ENCODE measurements around the gene ATP9A. TPM values are rescaled to one million over a fixed set of nuclear protein-coding genes. Genes with fewer than 3 reads are reported as not detected.
"Not testable (repeated sequence)": the region's sequence is repeated elsewhere in the genome, so short reads cannot be mapped to it uniquely, and the experiment has no call there.

ATP9A gene
- total and polyA plus RNA-seq, 2 donors (not counting 3 experiments of a cell fraction or from before 2014, with no cell fraction given), result 20.9 to 41.5 TPM

GRCh38 chr20:51740838-51741237 lies 27.4 kb downstream of the ATP9A start:
- H3K79me2 ChIP-seq (ENCODE audit: control insufficient read depth, insufficient read depth, low read length), result peaks cover 7% of the 10 kb centered on the region
- intact Hi-C loops (cut with micrococcal nuclease) (no loop called here), dilution Hi-C loops (cut with MboI; ENCODE audit: extremely low pct_ligation_motif_present, low sequenced_read_pairs) (no loop called here)
- H3K27me3 ChIP-seq (ENCODE audit: control insufficient read depth in 2 of 2, insufficient read depth in 2 of 2, low read length in 2 of 2), result no peaks in the 10 kb centered on the region
- H3K36me3 ChIP-seq (ENCODE audit: control insufficient read depth in 2 of 2, extremely low read depth in 1 of 2, insufficient read depth in 2 of 2, low read length in 2 of 2), result no peaks in the 10 kb centered on the region
- H3K4me2 ChIP-seq (ENCODE audit: insufficient read depth, low read length), result no peak overlapping the region
- POLR2A ChIA-PET, result no interaction called here
- no peak for TF ChIP-seq GATA2 (IDR thresholded peaks at IDR 0.05; ENCODE audit: insufficient read depth, insufficient read length, low read depth, low read length)
- TF ChIP-seq MYC (IDR thresholded peaks at IDR 0.05; ENCODE audit: low read depth, low read length), result no peak
- TF ChIP-seq, protein P1, sequence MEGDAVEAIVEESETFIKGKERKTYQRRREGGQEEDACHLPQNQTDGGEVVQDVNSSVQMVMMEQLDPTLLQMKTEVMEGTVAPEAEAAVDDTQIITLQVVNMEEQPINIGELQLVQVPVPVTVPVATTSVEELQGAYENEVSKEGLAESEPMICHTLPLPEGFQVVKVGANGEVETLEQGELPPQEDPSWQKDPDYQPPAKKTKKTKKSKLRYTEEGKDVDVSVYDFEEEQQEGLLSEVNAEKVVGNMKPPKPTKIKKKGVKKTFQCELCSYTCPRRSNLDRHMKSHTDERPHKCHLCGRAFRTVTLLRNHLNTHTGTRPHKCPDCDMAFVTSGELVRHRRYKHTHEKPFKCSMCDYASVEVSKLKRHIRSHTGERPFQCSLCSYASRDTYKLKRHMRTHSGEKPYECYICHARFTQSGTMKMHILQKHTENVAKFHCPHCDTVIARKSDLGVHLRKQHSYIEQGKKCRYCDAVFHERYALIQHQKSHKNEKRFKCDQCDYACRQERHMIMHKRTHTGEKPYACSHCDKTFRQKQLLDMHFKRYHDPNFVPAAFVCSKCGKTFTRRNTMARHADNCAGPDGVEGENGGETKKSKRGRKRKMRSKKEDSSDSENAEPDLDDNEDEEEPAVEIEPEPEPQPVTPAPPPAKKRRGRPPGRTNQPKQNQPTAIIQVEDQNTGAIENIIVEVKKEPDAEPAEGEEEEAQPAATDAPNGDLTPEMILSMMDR (IDR thresholded peaks at IDR 0.05; ENCODE audit: extremely low read depth in 1 of 2, insufficient read depth in 1 of 2, low read depth in 1 of 2, low read length in 2 of 2), result no peak
- no peak for TF ChIP-seq JUN (IDR thresholded peaks at IDR 0.05; ENCODE audit: borderline replicate concordance, insufficient read depth, insufficient read length, low read depth)
- no peak for TF ChIP-seq EZH2 (IDR thresholded peaks at IDR 0.05; ENCODE audit: borderline replicate concordance, low read depth, low read length, severe bottlenecking)
- no peak for TF ChIP-seq POLR2A (IDR thresholded peaks at IDR 0.05; ENCODE audit: low read depth, low read length)
- TF ChIP-seq POLR2AphosphoS5 (IDR thresholded peaks at IDR 0.05; ENCODE audit: insufficient read depth, low read depth, low read length), result no peak
- no peak for TF ChIP-seq FOS (IDR thresholded peaks at IDR 0.05; ENCODE audit: borderline replicate concordance, insufficient read depth, low read length)
- no peak for TF ChIP-seq MAX (IDR thresholded peaks at IDR 0.05; ENCODE audit: insufficient read depth, insufficient read length)
- H3K9ac ChIP-seq (replicated peaks; ENCODE audit: extremely low read depth, insufficient read depth, low read length), result no peak overlapping the region
- no peak overlapping the region for H2AFZ ChIP-seq (ENCODE audit: low read depth, low read length)
- H3K4me1 ChIP-seq (ENCODE audit: control insufficient read depth, extremely low read depth, insufficient read depth, low read length), result peaks cover 17% of the 10 kb centered on the region
- DNase-seq (ENCODE audit: low read depth, low spot score) (no peak), FAIRE-seq (no peak)
- H3K9me1 ChIP-seq (replicated peaks; ENCODE audit: control insufficient read depth, extremely low read depth, insufficient read depth, low read length), result no peaks in the 10 kb centered on the region
- BruUV-seq (replicated peaks), result no TSS peak
- no peak overlapping the region for H3K4me3 ChIP-seq (replicated peaks in 1 of 3; ENCODE audit: insufficient read depth in 1 of 3, low read depth in 1 of 3, low read length in 3 of 3)
- H3K27ac ChIP-seq (ENCODE audit: insufficient read depth, low read depth, low read length), result no peak overlapping the region
- CTCF ChIA-PET, result interaction anchor here (0.6 to 1.2 kb wide), 2 partner anchors 9 to 20 kb away, joined by 3 read pairs; no protein-coding TSS in a partner anchor
- no peaks in the 10 kb centered on the region for H3K9me3 ChIP-seq (replicated peaks; ENCODE audit: control insufficient read depth, insufficient read depth, low read length)
- H4K20me1 ChIP-seq (replicated peaks; ENCODE audit: control insufficient read depth, extremely low read depth, insufficient read depth, low read length), result no peaks in the 10 kb centered on the region

GRCh38 chr20:51740308-51740707 lies 27.9 kb downstream of the ATP9A start:
- H3K4me2 ChIP-seq (ENCODE audit: insufficient read depth, low read length); H3K4me3 ChIP-seq (replicated peaks in 1 of 3; ENCODE audit: insufficient read depth in 1 of 3, low read depth in 1 of 3, low read length in 3 of 3); intact Hi-C loops (cut with micrococcal nuclease); dilution Hi-C loops (cut with MboI; ENCODE audit: extremely low pct_ligation_motif_present, low sequenced_read_pairs); H3K36me3 ChIP-seq (ENCODE audit: control insufficient read depth in 2 of 2, extremely low read depth in 1 of 2, insufficient read depth in 2 of 2, low read length in 2 of 2); H4K20me1 ChIP-seq (replicated peaks; ENCODE audit: control insufficient read depth, extremely low read depth, insufficient read depth, low read length); DNase-seq (ENCODE audit: low read depth, low spot score); POLR2A ChIA-PET; H3K27me3 ChIP-seq (ENCODE audit: control insufficient read depth in 2 of 2, insufficient read depth in 2 of 2, low read length in 2 of 2); H3K9me1 ChIP-seq (replicated peaks; ENCODE audit: control insufficient read depth, extremely low read depth, insufficient read depth, low read length); H3K9ac ChIP-seq (replicated peaks; ENCODE audit: extremely low read depth, insufficient read depth, low read length); BruUV-seq (replicated peaks); H3K79me2 ChIP-seq (ENCODE audit: control insufficient read depth, insufficient read depth, low read length); H2AFZ ChIP-seq (ENCODE audit: low read depth, low read length); H3K27ac ChIP-seq (ENCODE audit: insufficient read depth, low read depth, low read length); H3K9me3 ChIP-seq (replicated peaks; ENCODE audit: control insufficient read depth, insufficient read depth, low read length); FAIRE-seq: not testable (repeated sequence)
- CTCF ChIA-PET, result interaction anchor here (0.9 to 1.2 kb wide), 2 partner anchors 21 to 39 kb away, joined by 3 read pairs; no protein-coding TSS in a partner anchor
- H3K4me1 ChIP-seq (ENCODE audit: control insufficient read depth, extremely low read depth, insufficient read depth, low read length), result peaks cover 17% of the 10 kb centered on the region
